CD4-positive, alpha-beta memory T cell (primary cell): ENCODE results near the gene ATXN1. TPM values are rescaled to one million over a fixed set of nuclear protein-coding genes. Genes with fewer than 3 reads are reported as not detected.

Experiments used
- CTCF ChIA-PET: fragments of 350-600 bp; sonication (Branson Sonifier 250); formaldehyde crosslinking; loops from one replicate; lab custom pipeline; 2021; ENCODE audit warnings: inconsistent platforms; ENCODE audit not compliant: partially characterized antibody; lab: Charles Lee
- POLR2A ChIA-PET: fragments of 350-600 bp; sonication (Branson Sonifier 250); formaldehyde crosslinking; loops from one replicate; lab custom pipeline; 2021; ENCODE audit not compliant: partially characterized antibody; lab: Charles Lee
- DNase-seq, 5 donors: peaks; one replicate each; pipeline versions ENCODE4 v3.0.0 to v3.0.0-alpha.2; 2020 to 2022; ENCODE audit warnings: mixed read lengths in 1 of 5
- H3K27ac ChIP-seq: one replicate; pipeline ENCODE4 v1.7.0; 2013; ENCODE audit warnings: low read depth, low read length
- H3K27me3 ChIP-seq: 2 replicates; pipeline ENCODE4 v1.7.0; 2013; ENCODE audit warnings: mild to moderate bottlenecking, low read length, moderate library complexity; ENCODE audit not compliant: insufficient read depth
- H3K36me3 ChIP-seq: 2 replicates; pipeline ENCODE4 v1.7.0; 2013; ENCODE audit warnings: mild to moderate bottlenecking, low read length, moderate library complexity; ENCODE audit not compliant: insufficient read depth
- H3K4me1 ChIP-seq: 2 replicates; pipeline ENCODE4 v1.7.0; 2013; ENCODE audit warnings: mild to moderate bottlenecking, low read length, moderate library complexity; ENCODE audit not compliant: insufficient read depth
- H3K4me3 ChIP-seq, 2 donors: one replicate each; pipeline ENCODE4 v1.7.0; 2013; ENCODE audit warnings: low read length in 2 of 2, mild to moderate bottlenecking in 1 of 2
- H3K9me3 ChIP-seq, 2 donors: one replicate each; pipeline ENCODE4 v1.7.0; 2013; ENCODE audit warnings: low read length in 2 of 2, control low read depth in 1 of 2; ENCODE audit not compliant: control insufficient read depth in 1 of 2
- H3K27ac Mint-ChIP-seq, 7 donors: one replicate each; pipeline ENCODE4 v1.8.0; 2020 to 2021; ENCODE audit warnings: mixed read lengths in 7 of 7, mild to moderate bottlenecking in 6 of 7, inconsistent platforms in 3 of 7, moderate library complexity in 3 of 7
- H3K27me3 Mint-ChIP-seq, 2 donors: one replicate each; pipeline ENCODE4 v1.8.0; 2020 to 2021; ENCODE audit warnings: mixed read lengths in 2 of 2
- H3K36me3 Mint-ChIP-seq, 2 donors: one replicate each; pipeline ENCODE4 v1.8.0; 2020 to 2021; ENCODE audit warnings: mixed read lengths in 2 of 2, inconsistent platforms in 1 of 2, mild to moderate bottlenecking in 1 of 2
- H3K4me1 Mint-ChIP-seq, 4 donors: one replicate each; pipeline ENCODE4 v1.8.0; 2020 to 2021; ENCODE audit warnings: mixed read lengths in 4 of 4, mild to moderate bottlenecking in 1 of 4
- H3K4me3 Mint-ChIP-seq, 8 donors: one replicate each; pipeline ENCODE4 v1.8.0; 2020 to 2021; ENCODE audit warnings: mixed read lengths in 8 of 8, mild to moderate bottlenecking in 7 of 8, moderate library complexity in 6 of 8, inconsistent platforms in 3 of 8
- H3K9me3 Mint-ChIP-seq, 8 donors: one replicate each; pipeline ENCODE4 v1.8.0; 2020 to 2021; ENCODE audit warnings: mixed read lengths in 8 of 8, mild to moderate bottlenecking in 5 of 8, inconsistent platforms in 3 of 8, moderate library complexity in 1 of 8
- intact Hi-C: fragments of 100-400 bp; cut with micrococcal nuclease; formaldehyde crosslinking; loops from one replicate; pipeline ENCODE4 v1.15.1; 2023
- polyA plus RNA-seq, 2 donors: library from polyadenylated mRNA; unstranded; fragments of 300-500 nt; fragmentation: Illumina TruSeq; gene quantifications; one replicate each; pipeline ENCODE4 v1.2.3, GENCODE V29; 2021
- total RNA-seq, 2 experiments: library from RNA; stranded (reverse); gene quantifications; one replicate each; pipeline ENCODE4 v1.2.3, GENCODE V29; 2021

The ATXN1 gene
- total and polyA plus RNA-seq, 4 experiments from 2014 or later = 10.5 to 97.4 (median 56.9) TPM

DNA sequence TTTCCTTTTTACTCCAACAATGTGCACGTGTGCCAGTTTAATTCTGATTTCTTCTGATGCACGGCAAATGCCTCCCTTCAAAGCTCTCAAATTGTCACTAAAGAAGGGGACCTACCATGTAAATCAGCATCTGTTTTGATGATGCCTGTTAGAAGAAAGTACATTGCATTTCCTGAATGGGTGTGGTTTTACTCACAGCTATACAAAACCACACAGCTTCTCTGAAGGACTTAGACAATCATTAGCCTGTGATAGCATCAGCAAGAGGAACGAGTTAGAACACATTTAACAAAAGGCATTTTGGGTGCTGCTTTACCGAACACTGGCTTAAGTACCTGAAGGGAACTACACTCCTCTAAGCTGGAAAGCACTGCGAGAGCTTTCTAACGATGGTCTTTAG lies 109.4 kb downstream of the ATXN1 start:
- Mint-ChIP-seq H3K9me3 (no peaks in the 10 kb centered on the region), H3K4me3 (peak overlapping the region; percentile 39 to 78 (median 70)), H3K36me3 (peaks cover 9 to 19% of the 10 kb centered on the region in 2 donors), H3K27me3 (no peaks in the 10 kb centered on the region), H3K4me1 (peaks cover 46 to 66% (median 54%) of the 10 kb centered on the region in 4 donors), H3K27ac (peak overlapping the region; percentile 89 to 99 (median 93))
- CTCF ChIA-PET = interaction anchor here (0.6 to 3.3 kb wide), 13 partner anchors 12 to 333 kb away, joined by 3 to 25 read pairs (median 4); partner anchors contain the start of gene ATXN1
- POLR2A ChIA-PET = interaction anchor here (0.7 to 3.8 kb wide), 27 partner anchors 8 to 177 kb away, joined by 3 to 38 read pairs (median 3); partner anchors contain the start of gene ATXN1
- Histone ChIP-seq H3K9me3 (no peaks in the 10 kb centered on the region), H3K36me3 (no peaks in the 10 kb centered on the region), H3K4me3 (peak overlapping the region in 1 of 2 donors; percentile 6), H3K27me3 (no peaks in the 10 kb centered on the region), H3K27ac (peak overlapping the region; percentile 38), H3K4me1 (peaks cover 63% of the 10 kb centered on the region)
- intact Hi-C loops = loop anchor here (2.0 to 5.0 kb wide), 3 partner anchors 17 to 110 kb away; partner anchors contain the start of gene ATXN1
- DNase-seq = peak; percentile 65 to 83 (median 79)

- no peaks in the 10 kb centered on the region for H3K9me3 Mint-ChIP-seq
- Histone ChIP-seq H3K27me3 (no peaks in the 10 kb centered on the region), H3K27ac (no peak overlapping the region), H3K4me3 (no peak overlapping the region), H3K36me3 (no peaks in the 10 kb centered on the region), H3K4me1 (peaks cover 45% of the 10 kb centered on the region), H3K9me3 (no peaks in the 10 kb centered on the region)
- H3K36me3 Mint-ChIP-seq = peaks cover 14 to 18% of the 10 kb centered on the region in 2 donors
- H3K4me3 Mint-ChIP-seq = no peak overlapping the region
- no peaks in the 10 kb centered on the region for H3K27me3 Mint-ChIP-seq
- intact Hi-C loops = loop anchor here (5.0 kb wide), 2 partner anchors 37 to 112 kb away; partner anchors contain the start of gene ATXN1
- peak overlapping the region in 5 of 7 donors; percentile 28 to 93 (median 67) for H3K27ac Mint-ChIP-seq
- POLR2A ChIA-PET = interaction anchor here (0.6 to 3.8 kb wide), 2 partner anchors 38 to 112 kb away, joined by 3 to 30 read pairs; partner anchors contain the start of gene ATXN1
- H3K4me1 Mint-ChIP-seq = peaks cover 43 to 63% (median 52%) of the 10 kb centered on the region in 4 donors
- no peak for DNase-seq
- CTCF ChIA-PET = interaction anchor here (0.8 to 1.4 kb wide), 3 partner anchors 8 to 121 kb away, joined by 3 read pairs; no protein-coding TSS in a partner anchor
Observed at GRCh38 chr6:16649890-16650289, 111.4 kb downstream of the ATXN1 start.

- H3K36me3 Mint-ChIP-seq = peaks cover 17 to 18% of the 10 kb centered on the region in 2 donors
- no peak overlapping the region for H3K27ac Mint-ChIP-seq
- H3K9me3 ChIP-seq = no peaks in the 10 kb centered on the region
- no peaks in the 10 kb centered on the region for H3K27me3 Mint-ChIP-seq
- H3K27ac ChIP-seq = no peak overlapping the region
- ChIA-PET POLR2A (interaction anchor here (0.6 kb wide), 1 partner anchor 39 kb away, joined by 3 read pairs; no protein-coding TSS in a partner anchor), CTCF (interaction anchor here (0.8 to 1.4 kb wide), 2 partner anchors 9 to 122 kb away, joined by 3 read pairs; no protein-coding TSS in a partner anchor)
- peaks cover 39% of the 10 kb centered on the region for H3K4me1 ChIP-seq
- H3K9me3 Mint-ChIP-seq = no peaks in the 10 kb centered on the region
- no peak overlapping the region for H3K4me3 Mint-ChIP-seq
- no peaks in the 10 kb centered on the region for H3K27me3 ChIP-seq
- H3K36me3 ChIP-seq = no peaks in the 10 kb centered on the region
- H3K4me1 Mint-ChIP-seq = peaks cover 38 to 56% (median 48%) of the 10 kb centered on the region in 4 donors
- DNase-seq = no peak
- intact Hi-C loops = no loop called here
- H3K4me3 ChIP-seq = no peak overlapping the region
Observed at GRCh38 chr6:16649241-16649640, 112.0 kb downstream of the ATXN1 start.

GRCh38 chr6:16648003-16648402 lies 113.3 kb downstream of the ATXN1 start:
- no peak for DNase-seq
- peaks cover 22 to 27% of the 10 kb centered on the region in 2 donors for H3K36me3 Mint-ChIP-seq
- H3K4me3 Mint-ChIP-seq = no peak overlapping the region
- peaks cover 29 to 44% (median 38%) of the 10 kb centered on the region in 4 donors for H3K4me1 Mint-ChIP-seq
- POLR2A ChIA-PET = no interaction called here
- no peaks in the 10 kb centered on the region for H3K27me3 ChIP-seq
- no peaks in the 10 kb centered on the region for H3K9me3 ChIP-seq
- no peaks in the 10 kb centered on the region for H3K36me3 ChIP-seq
- CTCF ChIA-PET = no interaction called here
- H3K4me3 ChIP-seq = no peak overlapping the region
- intact Hi-C loops = no loop called here
- H3K27ac Mint-ChIP-seq = peak overlapping the region in 5 of 7 donors; percentile 1 to 80 (median 38)
- H3K27me3 Mint-ChIP-seq = no peaks in the 10 kb centered on the region
- no peaks in the 10 kb centered on the region for H3K9me3 Mint-ChIP-seq
- peaks cover 27% of the 10 kb centered on the region for H3K4me1 ChIP-seq
- H3K27ac ChIP-seq = no peak overlapping the region

- H3K27ac Mint-ChIP-seq = no peak overlapping the region
- intact Hi-C loops = no loop called here
- no peaks in the 10 kb centered on the region for H3K9me3 ChIP-seq
- H3K4me1 ChIP-seq = peaks cover 21% of the 10 kb centered on the region
- H3K4me3 ChIP-seq = no peak overlapping the region
- H3K9me3 Mint-ChIP-seq = no peaks in the 10 kb centered on the region
- no peak for DNase-seq
- no peaks in the 10 kb centered on the region for H3K27me3 Mint-ChIP-seq
- CTCF ChIA-PET = interaction anchor here (2.5 kb wide), 1 partner anchor 13 kb away, joined by 5 read pairs; no protein-coding TSS in a partner anchor
- H3K27ac ChIP-seq = no peak overlapping the region
- H3K27me3 ChIP-seq = no peaks in the 10 kb centered on the region
- no peaks in the 10 kb centered on the region for H3K36me3 ChIP-seq
- peaks cover 23 to 38% (median 33%) of the 10 kb centered on the region in 4 donors for H3K4me1 Mint-ChIP-seq
- no peak overlapping the region for H3K4me3 Mint-ChIP-seq
- H3K36me3 Mint-ChIP-seq = peaks cover 22 to 29% of the 10 kb centered on the region in 2 donors
- POLR2A ChIA-PET = no interaction called here
Observed at GRCh38 chr6:16647422-16647821, 113.8 kb downstream of the ATXN1 start.

DNA sequence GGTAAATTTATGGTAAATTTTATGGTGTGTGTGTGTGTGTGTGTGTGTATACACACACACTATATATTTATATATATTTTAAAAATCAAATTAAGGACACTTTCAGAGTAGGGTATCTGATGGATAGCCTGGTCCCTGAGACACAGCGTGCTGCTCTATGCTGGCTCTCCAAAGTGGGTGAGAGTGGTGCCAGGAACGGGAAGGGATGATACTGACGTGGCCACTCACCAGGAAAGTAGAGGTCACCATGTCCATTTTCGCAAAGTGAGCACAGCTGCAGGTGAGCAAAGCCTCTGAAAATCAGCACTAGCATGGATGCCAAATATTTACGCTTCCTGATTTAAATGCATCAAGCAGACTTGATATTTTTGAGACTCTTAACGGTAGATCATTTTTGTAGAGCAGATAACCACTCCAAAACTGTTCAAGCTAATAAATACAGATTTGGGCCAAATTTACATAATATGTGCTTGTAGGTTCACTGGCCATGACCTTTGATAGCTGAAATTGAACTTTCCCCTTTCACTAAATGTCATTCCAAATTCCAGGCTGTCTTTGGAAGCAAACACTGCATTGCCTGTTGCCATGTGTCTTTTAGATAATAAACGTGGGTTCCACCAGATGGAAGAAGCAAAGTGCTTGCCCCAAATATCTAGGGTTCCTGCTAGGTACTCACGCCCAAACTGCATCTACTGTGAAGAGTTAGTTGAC lies 116.6 kb downstream of the ATXN1 start:
- Histone ChIP-seq H3K4me1 (no peaks in the 10 kb centered on the region), H3K27me3 (no peaks in the 10 kb centered on the region), H3K36me3 (no peaks in the 10 kb centered on the region), H3K9me3 (no peaks in the 10 kb centered on the region), H3K4me3 (no peak overlapping the region), H3K27ac (no peak overlapping the region)
- ChIA-PET CTCF (interaction anchor here (1.1 to 2.5 kb wide), 3 partner anchors 10 to 131 kb away, joined by 3 to 5 read pairs (median 3); no protein-coding TSS in a partner anchor), POLR2A (interaction anchor here (1.2 kb wide), 1 partner anchor 117 kb away, joined by 3 read pairs; the partner anchor contains the start of gene ATXN1)
- Mint-ChIP-seq H3K9me3 (no peaks in the 10 kb centered on the region), H3K27me3 (no peaks in the 10 kb centered on the region), H3K36me3 (peaks cover 32 to 40% of the 10 kb centered on the region in 2 donors), H3K27ac (peak overlapping the region in 2 of 7 donors; percentile 13 to 49), H3K4me1 (peaks cover 14 to 28% (median 25%) of the 10 kb centered on the region in 4 donors), H3K4me3 (no peak overlapping the region)
- intact Hi-C loops = no loop called here
- no peak for DNase-seq
